ENCODE data around the gene TMEM204.

DNA sequence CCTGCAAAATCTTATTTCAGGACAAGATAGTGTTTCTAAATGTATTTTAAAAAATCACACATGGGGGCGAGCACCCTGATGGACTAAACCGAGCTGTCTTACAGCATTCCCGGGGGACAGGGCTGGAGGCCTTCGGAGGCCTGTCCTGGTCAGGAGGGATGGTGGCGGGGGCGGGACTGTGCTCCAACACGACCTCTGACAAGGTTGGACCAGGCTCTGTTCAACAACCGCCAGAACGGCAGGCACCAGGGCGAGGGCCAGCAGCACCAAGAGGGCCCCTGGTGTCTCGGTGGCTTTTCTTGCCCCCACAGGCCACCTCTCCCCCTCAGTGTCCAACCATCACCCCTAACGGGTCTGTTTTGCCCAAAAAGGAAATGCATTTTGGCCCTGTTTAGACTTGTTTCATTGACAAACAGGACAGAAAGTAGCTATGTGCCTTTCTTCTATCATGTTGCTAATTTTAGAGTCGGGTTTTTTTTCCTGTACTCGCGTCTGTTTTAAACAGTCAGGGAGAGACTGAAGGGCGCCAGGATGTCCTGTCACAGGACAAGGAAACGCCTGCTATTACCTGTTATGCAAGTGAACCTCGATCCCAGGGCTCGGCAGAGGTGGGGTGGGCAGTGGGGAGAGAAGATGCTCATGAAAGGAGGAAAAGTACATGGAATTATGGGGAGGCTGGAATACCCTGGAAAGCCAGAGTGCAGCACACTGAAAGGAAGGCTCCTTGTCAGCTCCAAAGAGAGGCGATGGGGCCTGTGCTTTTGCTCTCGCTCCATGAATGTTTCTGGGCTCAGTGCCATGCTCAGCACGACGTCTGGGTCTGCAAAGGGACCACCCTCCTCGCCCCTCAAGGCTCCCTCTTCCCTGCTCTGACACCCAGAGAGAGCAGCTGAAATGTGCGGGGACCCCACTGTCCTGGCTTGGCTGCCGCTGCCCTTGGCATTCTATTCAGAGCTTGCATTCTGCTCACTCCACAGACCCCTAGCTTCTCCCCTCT lies 11.9 kb downstream of the TMEM204 start:
- no peak for TF ChIP-seq GATA2 (IDR thresholded peaks at IDR 0.05; ENCODE audit: low read depth, low read length)
- TF ChIP-seq GATA3 (IDR thresholded peaks at IDR 0.05; ENCODE audit: low read depth, low read length), result no peak
